ENCODE results near the gene STPG3. TPM values are rescaled to one million over a fixed set of nuclear protein-coding genes. Genes with fewer than 3 reads are reported as not detected.
A peak's percentile ranks its signal among the peaks of the same experiment; 100 is the strongest.

Gene STPG3
- total and polyA plus RNA-seq, 2 experiments from 2014 or later = not detected

GRCh38 chr9:137281345-137282116, 30.4 kb downstream of the STPG3 start:
- no peaks in the 10 kb centered on the region for H3K9me3 Mint-ChIP-seq
- peak; percentile 19 for ATAC-seq
- no peak overlapping the region for H3K27ac Mint-ChIP-seq
- H4K20me1 ChIP-seq (replicated peaks; ENCODE audit: insufficient read depth) = peaks cover 8% of the 10 kb centered on the region; the same call in 1 of the 2 replicates
- H3K36me3 ChIP-seq (ENCODE audit: insufficient read depth) = no peaks in the 10 kb centered on the region
- H3K27me3 ChIP-seq (ENCODE audit: insufficient read depth) = peaks cover 14% of the 10 kb centered on the region
- H3K27me3 Mint-ChIP-seq (ENCODE audit: insufficient read depth, low read depth, poor library complexity) = peaks cover 22% of the 10 kb centered on the region
- no peak overlapping the region for H3K27ac ChIP-seq (ENCODE audit: low read depth)
- peaks cover 8% of the 10 kb centered on the region for H3K4me1 ChIP-seq (ENCODE audit: insufficient read depth)
- H3K4me3 ChIP-seq = peak overlapping the region; percentile 73
- peak overlapping the region; percentile 73 for H3K4me3 Mint-ChIP-seq
- DNase-seq (ENCODE audit: low spot score) = peak; percentile 76
- peak overlapping the region; percentile 88 for H3K4me2 ChIP-seq
- H2AFZ ChIP-seq = no peak overlapping the region
- TF ChIP-seq ZNF331 (CRISPR knock-in tag; IDR thresholded peaks at IDR 0.05; ENCODE audit: low read depth) (no peak), POLR2AphosphoS5 (IDR thresholded peaks at IDR 0.05; ENCODE audit: low read depth) (0 out of 2 replicates have a peak, but pooled peaks have one; percentile 7), EZH2 (IDR thresholded peaks at IDR 0.05; ENCODE audit: low read depth, unreplicated experiment) (no peak)
- H3K4me1 Mint-ChIP-seq = peaks cover 6% of the 10 kb centered on the region; the same call in 1 of the 3 replicates
- H3K36me3 Mint-ChIP-seq (ENCODE audit: low read depth) = no peaks in the 10 kb centered on the region; the same call in 2 of the 3 replicates
- no peaks in the 10 kb centered on the region for H3K79me2 ChIP-seq (replicated peaks; ENCODE audit: insufficient read depth)
- H3F3A ChIP-seq (replicated peaks; ENCODE audit: low read depth) = peaks cover 20% of the 10 kb centered on the region; the same call in 1 of the 2 replicates
- H3K9me2 ChIP-seq (ENCODE audit: insufficient read depth) = no peaks in the 10 kb centered on the region

GRCh38 chr9:137286975-137287383, 35.9 kb downstream of the STPG3 start:
- Histone ChIP-seq H3K4me2 (no peak overlapping the region), H3K79me2 (replicated peaks; ENCODE audit: insufficient read depth) (no peaks in the 10 kb centered on the region), H3K36me3 (ENCODE audit: insufficient read depth) (no peaks in the 10 kb centered on the region), H3K4me1 (ENCODE audit: insufficient read depth) (no peaks in the 10 kb centered on the region), H3K4me3 (no peak overlapping the region), H3K27ac (ENCODE audit: low read depth) (no peak overlapping the region), H3F3A (replicated peaks; ENCODE audit: low read depth) (peaks cover 7% of the 10 kb centered on the region; the same call in 1 of the 2 replicates), H3K27me3 (ENCODE audit: insufficient read depth) (peaks cover 8% of the 10 kb centered on the region), H3K9me2 (ENCODE audit: insufficient read depth) (no peaks in the 10 kb centered on the region), H4K20me1 (replicated peaks; ENCODE audit: insufficient read depth) (peaks cover 8% of the 10 kb centered on the region; the same call in 1 of the 2 replicates), H2AFZ (no peak overlapping the region)
- Mint-ChIP-seq H3K27me3 (ENCODE audit: insufficient read depth, low read depth, poor library complexity) (peaks cover 17% of the 10 kb centered on the region), H3K4me3 (no peak overlapping the region), H3K9me3 (peaks cover 5% of the 10 kb centered on the region; the same call in 2 of the 3 replicates), H3K4me1 (no peaks in the 10 kb centered on the region), H3K36me3 (ENCODE audit: low read depth) (peaks cover 4% of the 10 kb centered on the region), H3K27ac (no peak overlapping the region)
- DNase-seq (ENCODE audit: low spot score) (peak; percentile 85), ATAC-seq (peak; percentile 100)
- TF ChIP-seq CTCF (conservative IDR thresholded peaks at IDR 0.05; ENCODE audit: low read depth in 2 of 2) = peak; percentile 65 to 96
- TF ChIP-seq NANOG (IDR thresholded peaks at IDR 0.05; ENCODE audit: borderline replicate concordance) = no peak
- TF ChIP-seq ZNF331 (CRISPR knock-in tag; IDR thresholded peaks at IDR 0.05; ENCODE audit: low read depth) = no peak
- TF ChIP-seq ZNF462 (CRISPR knock-in tag; IDR thresholded peaks at IDR 0.05) = peak; percentile 58; the same call in 1 of the 2 replicates

All from GM23338 (cell line).